Hepatocyte (in vitro differentiated cells): ENCODE data around the gene C16orf89. TPM values are rescaled to one million over a fixed set of nuclear protein-coding genes. Genes with fewer than 3 reads are reported as not detected.

Experiments used
- DNase-seq: peaks from one replicate; pipeline ENCODE4 v3.0.0-alpha.2; 2016; ENCODE audit warnings: low spot score
- H2AFZ ChIP-seq: fragments of 200-600 bp; sonication (generic); 2 replicates; pipeline ENCODE4 v1.6.0; 2016; ENCODE audit warnings: antibody characterized with exemption, mild to moderate bottlenecking
- H3K27ac ChIP-seq: fragments of 200-600 bp; sonication (generic); 2 replicates; pipeline ENCODE4 v1.5.1; 2016; ENCODE audit warnings: mild to moderate bottlenecking
- H3K27me3 ChIP-seq: fragments of 200-600 bp; sonication (generic); 2 replicates; pipeline ENCODE4 v1.6.1; 2016
- H3K36me3 ChIP-seq: fragments of 200-600 bp; sonication (generic); replicated peaks from 2 replicates; pipeline ENCODE4 v1.5.1; 2016; ENCODE audit warnings: low read depth; ENCODE audit not compliant: insufficient read depth
- H3K4me1 ChIP-seq: fragments of 200-600 bp; sonication (generic); 2 replicates; pipeline ENCODE4 v1.5.1; 2016; ENCODE audit warnings: mild to moderate bottlenecking, moderate library complexity; ENCODE audit not compliant: insufficient read depth
- H3K4me2 ChIP-seq: fragments of 200-600 bp; sonication (generic); 2 replicates; pipeline ENCODE4 v1.6.0; 2016
- H3K4me3 ChIP-seq: fragments of 200-600 bp; sonication (generic); 2 replicates; pipeline ENCODE4 v1.5.1; 2016; ENCODE audit warnings: mild to moderate bottlenecking
- H3K79me2 ChIP-seq: fragments of 200-600 bp; sonication (generic); 2 replicates; pipeline ENCODE4 v1.6.0; 2017; ENCODE audit warnings: mild to moderate bottlenecking
- H3K9me2 ChIP-seq: fragments of 200-600 bp; sonication (generic); replicated peaks from 2 replicates; pipeline ENCODE4 v1.6.0; 2017; ENCODE audit warnings: mild to moderate bottlenecking; ENCODE audit not compliant: insufficient read depth
- H3K9me3 ChIP-seq: fragments of 200-600 bp; sonication (generic); 2 replicates; pipeline ENCODE4 v1.5.1; 2016; ENCODE audit warnings: low read depth, mild to moderate bottlenecking
- H4K20me1 ChIP-seq: fragments of 200-600 bp; sonication (generic); 2 replicates; pipeline ENCODE4 v1.6.0; 2016; ENCODE audit warnings: mild to moderate bottlenecking; ENCODE audit not compliant: insufficient read depth, poor library complexity, severe bottlenecking
- EZH2 ChIP-seq: fragments of 200-600 bp; sonication (generic); IDR thresholded peaks from 2 replicates; pipeline ENCODE4 v1.6.1; 2016; ENCODE audit warnings: antibody characterized with exemption, mild to moderate bottlenecking, borderline replicate concordance
- EZH2phosphoT487 ChIP-seq: fragments of 200-600 bp; sonication (generic); IDR thresholded peaks from one replicate; pipeline ENCODE4 v1.6.1; 2018; ENCODE audit warnings: antibody characterized with exemption, mild to moderate bottlenecking, low read depth, moderate library complexity; ENCODE audit not compliant: unreplicated experiment, severe bottlenecking
- WGBS: methylation state at CpG from one replicate; pipeline ENCODE4 v1.1.6; 2016; ENCODE audit warnings: low lambda C conversion rate; ENCODE audit errors: missing lambda C conversion rate; 5-methylcytosine and 5-hydroxymethylcytosine counted together
- polyA plus RNA-seq: library from polyadenylated mRNA; unstranded; fragments of >200 nt; fragmentation: Nextera tagmentation; extraction: Ambion mirVana; gene quantifications from 2 replicates; pipeline ENCODE4 v1.2.1, GENCODE V29; 2016
- total RNA-seq: library from RNA; depleted of rRNA; stranded (reverse); fragments of >200 nt; gene quantifications from 2 replicates; pipeline ENCODE4 v1.2.3, GENCODE V29; 2014
- TF ChIP-seq, protein P1 (sequence below): fragments of 200-600 bp; sonication (generic); IDR thresholded peaks from 2 replicates; pipeline ENCODE4 v1.5.1; 2016; ENCODE audit warnings: antibody characterized with exemption, mild to moderate bottlenecking; ENCODE audit not compliant: poor library complexity

Gene C16orf89
- total and polyA plus RNA-seq, 2 experiments from 2014 or later: 1.1 to 3.8 TPM

DNA sequence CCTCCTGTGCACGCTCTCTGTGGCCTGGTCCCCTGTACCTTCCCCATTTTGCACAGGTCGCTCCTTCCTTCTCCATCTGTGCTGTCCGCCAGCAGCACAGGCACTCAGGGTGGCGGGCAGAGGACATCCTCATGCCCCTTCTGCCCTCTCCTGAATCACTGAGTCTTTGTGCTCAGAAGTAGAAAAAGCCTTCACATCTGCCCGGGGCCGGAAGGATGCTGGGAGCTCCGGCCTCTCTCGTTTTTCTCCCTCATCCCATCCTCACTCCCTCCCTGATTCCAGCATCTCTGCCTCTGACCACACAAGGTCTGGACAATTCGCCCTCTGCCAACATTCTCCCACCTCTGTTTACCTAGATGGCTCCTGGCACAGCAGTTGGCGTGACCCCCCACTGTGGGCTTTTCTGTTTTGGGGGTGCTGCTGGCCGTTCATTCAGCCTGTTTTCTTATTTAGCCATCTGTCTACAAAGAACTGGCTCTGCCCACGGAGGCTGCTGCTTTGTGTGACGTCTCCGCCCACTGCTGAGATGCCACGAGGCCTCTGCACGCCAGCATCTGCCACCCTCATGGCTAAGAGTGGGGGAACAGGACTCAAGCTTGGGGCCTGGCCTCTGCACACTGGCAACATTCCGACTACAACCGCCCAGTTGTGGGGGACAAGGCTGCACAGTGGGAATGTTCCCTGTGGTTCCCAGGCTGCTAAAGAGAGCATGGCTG is 70.9 kb downstream of the C16orf89 start:
- no peaks in the 10 kb centered on the region for H3K4me1 ChIP-seq
- H3K4me2 ChIP-seq: no peak overlapping the region
- H3K36me3 ChIP-seq: no peaks in the 10 kb centered on the region
- no peak for TF ChIP-seq EZH2phosphoT487
- TF ChIP-seq, protein P1, sequence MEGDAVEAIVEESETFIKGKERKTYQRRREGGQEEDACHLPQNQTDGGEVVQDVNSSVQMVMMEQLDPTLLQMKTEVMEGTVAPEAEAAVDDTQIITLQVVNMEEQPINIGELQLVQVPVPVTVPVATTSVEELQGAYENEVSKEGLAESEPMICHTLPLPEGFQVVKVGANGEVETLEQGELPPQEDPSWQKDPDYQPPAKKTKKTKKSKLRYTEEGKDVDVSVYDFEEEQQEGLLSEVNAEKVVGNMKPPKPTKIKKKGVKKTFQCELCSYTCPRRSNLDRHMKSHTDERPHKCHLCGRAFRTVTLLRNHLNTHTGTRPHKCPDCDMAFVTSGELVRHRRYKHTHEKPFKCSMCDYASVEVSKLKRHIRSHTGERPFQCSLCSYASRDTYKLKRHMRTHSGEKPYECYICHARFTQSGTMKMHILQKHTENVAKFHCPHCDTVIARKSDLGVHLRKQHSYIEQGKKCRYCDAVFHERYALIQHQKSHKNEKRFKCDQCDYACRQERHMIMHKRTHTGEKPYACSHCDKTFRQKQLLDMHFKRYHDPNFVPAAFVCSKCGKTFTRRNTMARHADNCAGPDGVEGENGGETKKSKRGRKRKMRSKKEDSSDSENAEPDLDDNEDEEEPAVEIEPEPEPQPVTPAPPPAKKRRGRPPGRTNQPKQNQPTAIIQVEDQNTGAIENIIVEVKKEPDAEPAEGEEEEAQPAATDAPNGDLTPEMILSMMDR: no peak
- no peak for TF ChIP-seq EZH2
- H3K4me3 ChIP-seq: no peak overlapping the region
- DNase-seq: no peak
- H3K9me2 ChIP-seq: no peaks in the 10 kb centered on the region
- WGBS: 77% methylated on average over 18 of the region's 18 CpGs
- no peaks in the 10 kb centered on the region for H4K20me1 ChIP-seq
- no peak overlapping the region for H2AFZ ChIP-seq
- H3K27me3 ChIP-seq: no peaks in the 10 kb centered on the region
- H3K9me3 ChIP-seq: no peaks in the 10 kb centered on the region
- no peak overlapping the region for H3K27ac ChIP-seq
- H3K79me2 ChIP-seq: no peaks in the 10 kb centered on the region

Other genes with a start within 250 kb of the C16orf89 start
- 46.5 and 49.5 TPM in 2 replicates for gene GLYR1, start 218.7 kb downstream of the C16orf89 start, total RNA-seq
- 47.2 and 56.9 TPM in 2 replicates for gene GLYR1, start 218.7 kb downstream of the C16orf89 start, polyA plus RNA-seq
- 21.4 and 28.1 TPM in 2 replicates for gene UBN1, start 218.5 kb downstream of the C16orf89 start, total RNA-seq
- 19.1 and 24.3 TPM in 2 replicates for gene UBN1, start 218.5 kb downstream of the C16orf89 start, polyA plus RNA-seq
- 29.1 and 32.8 TPM in 2 replicates for gene PPL, start 128.8 kb downstream of the C16orf89 start, total RNA-seq
- 44.5 and 45.0 TPM in 2 replicates for gene PPL, start 128.8 kb downstream of the C16orf89 start, polyA plus RNA-seq
- gene SEC14L5, start 107.6 kb downstream of the C16orf89 start, total RNA-seq: 0.20 and 3.5 TPM in 2 replicates
- gene SEC14L5, start 107.6 kb downstream of the C16orf89 start, polyA plus RNA-seq: 0.69 and 1.0 TPM in 2 replicates
- gene NAGPA, start 32.0 kb downstream of the C16orf89 start, total RNA-seq: 30.5 and 32.2 TPM in 2 replicates
- gene NAGPA, start 32.0 kb downstream of the C16orf89 start, polyA plus RNA-seq: 33.7 and 35.7 TPM in 2 replicates
- gene ALG1, start 5.9 kb upstream of the C16orf89 start, total RNA-seq: 37.9 and 63.6 TPM in 2 replicates
- gene ALG1, start 5.9 kb upstream of the C16orf89 start, polyA plus RNA-seq: 45.5 and 51.9 TPM in 2 replicates
- gene EEF2KMT, start 31.8 kb upstream of the C16orf89 start, total RNA-seq: 5.8 and 16.5 TPM in 2 replicates
- gene EEF2KMT, start 31.8 kb upstream of the C16orf89 start, polyA plus RNA-seq: 16.1 and 16.7 TPM in 2 replicates